IMR-90 (cell line): Measurements from ENCODE around the gene ZNF385B.

Experiments used
- BHLHE40 ChIP-seq: fragments of 150-350 bp; IDR thresholded peaks from 2 replicates; pipeline ENCODE4 v1.6.1; 2016; ENCODE audit warnings: mild to moderate bottlenecking, low read depth, low read length
- CEBPB ChIP-seq: IDR thresholded peaks from 2 replicates; pipeline ENCODE4 v1.6.1; 2012; ENCODE audit warnings: low read depth, low read length, improper control_type of control experiment
- MXI1 ChIP-seq: IDR thresholded peaks from 2 replicates; pipeline ENCODE4 v1.6.1; 2012; ENCODE audit warnings: low read depth, mild to moderate bottlenecking, low read length, moderate library complexity, borderline replicate concordance
- POLR2A ChIP-seq: IDR thresholded peaks from 2 replicates; pipeline ENCODE4 v1.6.1; 2012; ENCODE audit warnings: mild to moderate bottlenecking, low read depth, low read length
- RAD21 ChIP-seq: IDR thresholded peaks from 2 replicates; pipeline ENCODE4 v1.6.1; 2012; ENCODE audit warnings: low read length, improper control_type of control experiment
- RFX5 ChIP-seq: IDR thresholded peaks from 2 replicates; pipeline ENCODE4 v1.8.0; 2012; ENCODE audit warnings: low read depth, mild to moderate bottlenecking, low read length, moderate library complexity
- TF ChIP-seq, protein P1 (sequence below): conservative IDR thresholded peaks from 2 replicates; pipeline ENCODE4 v1.5.1; 2012; ENCODE audit warnings: mild to moderate bottlenecking, low read depth, low read length, improper control_type of control experiment
- TF ChIP-seq, protein P2 (sequence below): fragments of 150-350 bp; IDR thresholded peaks from 2 replicates; pipeline ENCODE4 v1.6.1; 2017; ENCODE audit warnings: mild to moderate bottlenecking, antibody characterized with exemption, low read length, low read depth

DNA sequence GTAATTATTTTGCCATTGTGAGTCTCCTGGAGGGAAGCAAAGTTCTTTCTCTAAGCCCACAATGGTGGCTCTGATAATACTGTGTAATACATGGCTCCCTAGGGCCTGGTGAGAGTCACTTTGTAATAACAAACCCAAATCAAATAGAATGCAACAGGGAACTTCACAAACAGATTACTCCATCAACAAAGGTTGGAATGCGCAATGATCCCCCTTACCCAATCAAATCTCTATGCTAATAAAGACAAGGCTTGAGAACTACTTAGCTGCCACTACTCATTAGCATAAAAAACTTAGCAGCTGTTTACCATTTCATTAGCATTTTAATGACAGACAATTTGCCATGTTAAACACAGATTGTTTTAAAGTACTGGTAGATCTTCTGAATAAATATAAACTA lies 311.2 kb downstream of the ZNF385B start:
- TF ChIP-seq MXI1: no peak
- TF ChIP-seq, protein P1, sequence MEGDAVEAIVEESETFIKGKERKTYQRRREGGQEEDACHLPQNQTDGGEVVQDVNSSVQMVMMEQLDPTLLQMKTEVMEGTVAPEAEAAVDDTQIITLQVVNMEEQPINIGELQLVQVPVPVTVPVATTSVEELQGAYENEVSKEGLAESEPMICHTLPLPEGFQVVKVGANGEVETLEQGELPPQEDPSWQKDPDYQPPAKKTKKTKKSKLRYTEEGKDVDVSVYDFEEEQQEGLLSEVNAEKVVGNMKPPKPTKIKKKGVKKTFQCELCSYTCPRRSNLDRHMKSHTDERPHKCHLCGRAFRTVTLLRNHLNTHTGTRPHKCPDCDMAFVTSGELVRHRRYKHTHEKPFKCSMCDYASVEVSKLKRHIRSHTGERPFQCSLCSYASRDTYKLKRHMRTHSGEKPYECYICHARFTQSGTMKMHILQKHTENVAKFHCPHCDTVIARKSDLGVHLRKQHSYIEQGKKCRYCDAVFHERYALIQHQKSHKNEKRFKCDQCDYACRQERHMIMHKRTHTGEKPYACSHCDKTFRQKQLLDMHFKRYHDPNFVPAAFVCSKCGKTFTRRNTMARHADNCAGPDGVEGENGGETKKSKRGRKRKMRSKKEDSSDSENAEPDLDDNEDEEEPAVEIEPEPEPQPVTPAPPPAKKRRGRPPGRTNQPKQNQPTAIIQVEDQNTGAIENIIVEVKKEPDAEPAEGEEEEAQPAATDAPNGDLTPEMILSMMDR: no peak
- TF ChIP-seq POLR2A: no peak
- TF ChIP-seq, protein P2, sequence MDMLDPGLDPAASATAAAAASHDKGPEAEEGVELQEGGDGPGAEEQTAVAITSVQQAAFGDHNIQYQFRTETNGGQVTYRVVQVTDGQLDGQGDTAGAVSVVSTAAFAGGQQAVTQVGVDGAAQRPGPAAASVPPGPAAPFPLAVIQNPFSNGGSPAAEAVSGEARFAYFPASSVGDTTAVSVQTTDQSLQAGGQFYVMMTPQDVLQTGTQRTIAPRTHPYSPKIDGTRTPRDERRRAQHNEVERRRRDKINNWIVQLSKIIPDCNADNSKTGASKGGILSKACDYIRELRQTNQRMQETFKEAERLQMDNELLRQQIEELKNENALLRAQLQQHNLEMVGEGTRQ: no peak
- TF ChIP-seq BHLHE40: no peak
- no peak for TF ChIP-seq RFX5
- no peak for TF ChIP-seq RAD21
- no peak for TF ChIP-seq CEBPB
